ENCODE results near the gene ZNF831. TPM values are rescaled to one million over a fixed set of nuclear protein-coding genes. Genes with fewer than 3 reads are reported as not detected.

The ZNF831 gene
- under 1 TPM in 10 of 12 donors, not detected in 2; 0.15 to 0.68 (median 0.31) TPM for polyA plus RNA-seq (ENCODE audit: insufficient read length in 12 of 12)
- long read RNA-seq, donor 1, result 0 reads
- long read RNA-seq, donor 2, result 0 reads
- long read RNA-seq, donor 3, result 0 reads
- long read RNA-seq, donor 4, result 0 reads
- long read RNA-seq, donor 5, result 0 reads
- long read RNA-seq, donor 6, result 0 reads
- long read RNA-seq, donor 7, result 0 reads
- long read RNA-seq, donor 8, result 0 reads
- long read RNA-seq, donor 9, result 0 reads
- long read RNA-seq, donor 10, result 0 reads
- long read RNA-seq, donor 11, result 0 reads

GRCh38 chr20:59163631-59164530, at the start of gene ZNF831:
Gene ZNF831, plus strand, starts transcription at chr20:59163821. Its CDS starts 27,199 bp downstream, at chr20:59191020.
- DNase-seq, result no peak

- DNase-seq, result no peak
Measured at GRCh38 chr20:59117526-59117925, 46.1 kb upstream of the ZNF831 start.

GRCh38 chr20:59118855-59119254, 44.8 kb upstream of the ZNF831 start:
- DNase-seq, result no peak

- no peak for DNase-seq
Measured at GRCh38 chr20:59120491-59120890, 43.1 kb upstream of the ZNF831 start.

- no peak for DNase-seq
Measured at GRCh38 chr20:59120919-59121318, 42.7 kb upstream of the ZNF831 start.

- DNase-seq, result no peak
Measured at GRCh38 chr20:59121714-59122565, 41.7 kb upstream of the ZNF831 start.

GRCh38 chr20:59122566-59122919, 41.1 kb upstream of the ZNF831 start:
- DNase-seq, result no peak

- no peak for DNase-seq
Measured at GRCh38 chr20:59123011-59123677, 40.5 kb upstream of the ZNF831 start.

- no peak for DNase-seq
Measured at GRCh38 chr20:59123678-59124255, 39.9 kb upstream of the ZNF831 start.

GRCh38 chr20:59124296-59125029, 39.2 kb upstream of the ZNF831 start:
- no peak for DNase-seq

- no peak for DNase-seq
Measured at GRCh38 chr20:59125332-59125731, 38.3 kb upstream of the ZNF831 start.

GRCh38 chr20:59125836-59126235, 37.8 kb upstream of the ZNF831 start:
- DNase-seq, result no peak

GRCh38 chr20:59127839-59128238, 35.8 kb upstream of the ZNF831 start:
- DNase-seq, result no peak

- DNase-seq, result no peak
Measured at GRCh38 chr20:59131551-59132285, 31.9 kb upstream of the ZNF831 start.

GRCh38 chr20:59134182-59134581, 29.4 kb upstream of the ZNF831 start:
- no peak for DNase-seq

- no peak for DNase-seq
Measured at GRCh38 chr20:59135093-59135492, 28.5 kb upstream of the ZNF831 start.

- no peak for DNase-seq
Measured at GRCh38 chr20:59136027-59136426, 27.6 kb upstream of the ZNF831 start.

- no peak for DNase-seq
Measured at GRCh38 chr20:59137532-59137931, 26.1 kb upstream of the ZNF831 start.

- no peak for DNase-seq
Measured at GRCh38 chr20:59138114-59138748, 25.4 kb upstream of the ZNF831 start.
